ENCODE data around the gene CUL9. TPM values are rescaled to one million over a fixed set of nuclear protein-coding genes. Genes with fewer than 3 reads are reported as not detected.
A peak's percentile ranks its signal among the peaks of the same experiment; 100 is the strongest.

CUL9 gene
- total RNA-seq, 1 donor from 2014 or later = 29.0 TPM

- FAIRE-seq = no peak
- Histone ChIP-seq H3K27me3 (ENCODE audit: control insufficient read depth, insufficient read depth, low read length) (no peaks in the 10 kb centered on the region), H3K4me3 (ENCODE audit: low read depth, low read length) (peak overlapping the region; percentile 86), H3K36me3 (ENCODE audit: control insufficient read depth, insufficient read depth, low read length) (peaks cover 13% of the 10 kb centered on the region)
- DNase-seq (ENCODE audit: low read depth) = no peak
- no peak for TF ChIP-seq CTCF (IDR thresholded peaks at IDR 0.05; ENCODE audit: insufficient read depth, low read length, severe bottlenecking)
These were observed 10.3 kb upstream of the CUL9 start for GRCh38 chr6:43171707-43172103.

DNA sequence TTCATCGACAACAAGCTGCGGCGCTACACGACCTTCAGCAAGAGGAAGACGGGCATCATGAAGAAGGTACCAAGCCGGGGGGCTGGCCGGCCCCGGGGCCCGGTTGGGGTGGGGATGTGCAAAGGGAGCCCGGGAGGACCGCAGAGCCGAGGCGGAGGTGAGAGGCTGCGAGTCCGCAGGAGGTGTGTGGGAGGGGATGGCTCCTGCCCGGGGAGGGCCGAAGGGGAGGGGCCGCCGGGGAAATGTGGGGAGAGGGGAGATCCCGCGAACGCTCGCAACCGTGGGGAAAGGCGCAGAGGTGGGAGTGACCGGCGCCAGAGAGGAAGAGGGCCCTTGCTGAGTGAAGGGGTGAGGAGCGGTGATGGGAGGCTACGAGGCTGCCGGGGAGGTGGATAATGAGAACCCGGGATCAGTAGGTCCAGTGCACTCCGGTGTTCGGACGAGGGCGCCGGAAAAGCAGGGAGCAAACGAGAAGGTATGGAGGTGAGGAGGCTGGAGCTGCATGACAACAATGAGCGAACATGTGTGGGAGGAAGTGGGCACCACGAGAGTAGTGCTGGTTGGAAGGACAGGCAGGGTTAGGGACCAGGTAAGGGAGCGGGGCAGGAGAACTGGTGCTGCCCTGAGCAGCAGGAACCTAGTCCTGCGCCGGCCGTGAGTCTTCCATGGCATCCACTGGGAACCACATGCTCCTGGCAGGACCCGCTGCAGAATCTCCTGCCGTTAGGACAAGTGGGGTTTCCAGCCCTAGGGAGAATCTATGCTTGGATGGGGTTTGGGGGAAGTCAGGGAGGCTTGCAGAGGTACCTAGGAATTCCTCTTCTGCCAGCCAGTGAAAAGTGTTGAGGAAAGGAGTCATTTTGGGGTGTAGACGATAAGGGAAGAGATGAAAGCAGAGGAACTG, 9.6 kb upstream of the CUL9 start:
- peak overlapping the region; percentile 86 for H3K4me3 ChIP-seq (ENCODE audit: low read depth, low read length)
- no peak for TF ChIP-seq CTCF (IDR thresholded peaks at IDR 0.05; ENCODE audit: insufficient read depth, low read length, severe bottlenecking)
- H3K27me3 ChIP-seq (ENCODE audit: control insufficient read depth, insufficient read depth, low read length) = no peaks in the 10 kb centered on the region
- DNase-seq (ENCODE audit: low read depth) (peak; percentile 43), FAIRE-seq (no peak)
- H3K36me3 ChIP-seq (ENCODE audit: control insufficient read depth, insufficient read depth, low read length) = peaks cover 14% of the 10 kb centered on the region

DNA sequence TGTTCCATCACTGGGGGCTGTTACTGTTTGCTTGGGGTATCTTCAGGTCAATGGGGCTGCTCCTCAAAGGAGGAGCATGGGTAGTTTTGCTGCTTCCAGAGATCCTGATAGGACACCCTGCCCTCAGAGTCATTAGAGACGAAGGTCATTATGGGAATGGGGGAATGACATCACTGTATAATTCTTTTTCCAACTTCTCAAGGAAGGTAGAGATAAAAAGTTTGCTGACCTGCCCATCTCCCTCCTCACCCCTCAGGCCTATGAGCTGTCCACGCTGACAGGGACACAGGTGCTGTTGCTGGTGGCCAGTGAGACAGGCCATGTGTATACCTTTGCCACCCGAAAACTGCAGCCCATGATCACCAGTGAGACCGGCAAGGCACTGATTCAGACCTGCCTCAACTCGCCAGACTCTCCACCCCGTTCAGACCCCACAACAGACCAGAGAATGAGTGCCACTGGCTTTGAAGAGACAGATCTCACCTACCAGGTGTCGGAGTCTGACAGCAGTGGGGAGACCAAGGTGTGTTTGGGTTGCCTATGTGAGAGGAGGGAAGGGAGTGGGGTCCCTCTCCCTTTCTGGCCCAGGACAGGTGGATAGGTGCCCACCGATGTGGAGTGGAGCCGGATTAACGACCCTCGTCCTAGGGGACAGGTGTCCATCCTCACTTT, 8.3 kb upstream of the CUL9 start:
- no peaks in the 10 kb centered on the region for H3K27me3 ChIP-seq (ENCODE audit: control insufficient read depth, insufficient read depth, low read length)
- DNase-seq (ENCODE audit: low read depth) (peak; percentile 32), FAIRE-seq (no peak)
- no peak overlapping the region for H3K4me3 ChIP-seq (ENCODE audit: low read depth, low read length)
- H3K36me3 ChIP-seq (ENCODE audit: control insufficient read depth, insufficient read depth, low read length) = peaks cover 20% of the 10 kb centered on the region
- no peak for TF ChIP-seq CTCF (IDR thresholded peaks at IDR 0.05; ENCODE audit: insufficient read depth, low read length, severe bottlenecking)

GRCh38 chr6:43174263-43175112, 7.5 kb upstream of the CUL9 start:
- no peak for FAIRE-seq
- no peaks in the 10 kb centered on the region for H3K27me3 ChIP-seq (ENCODE audit: control insufficient read depth, insufficient read depth, low read length)
- peak overlapping the region; percentile 22 for H3K4me3 ChIP-seq (ENCODE audit: low read depth, low read length)
- DNase-seq (ENCODE audit: low read depth) = peak; percentile 99
- H3K36me3 ChIP-seq (ENCODE audit: control insufficient read depth, insufficient read depth, low read length) = peaks cover 27% of the 10 kb centered on the region
- peak; percentile 18 for TF ChIP-seq CTCF (IDR thresholded peaks at IDR 0.05; ENCODE audit: insufficient read depth, low read length, severe bottlenecking)

DNA sequence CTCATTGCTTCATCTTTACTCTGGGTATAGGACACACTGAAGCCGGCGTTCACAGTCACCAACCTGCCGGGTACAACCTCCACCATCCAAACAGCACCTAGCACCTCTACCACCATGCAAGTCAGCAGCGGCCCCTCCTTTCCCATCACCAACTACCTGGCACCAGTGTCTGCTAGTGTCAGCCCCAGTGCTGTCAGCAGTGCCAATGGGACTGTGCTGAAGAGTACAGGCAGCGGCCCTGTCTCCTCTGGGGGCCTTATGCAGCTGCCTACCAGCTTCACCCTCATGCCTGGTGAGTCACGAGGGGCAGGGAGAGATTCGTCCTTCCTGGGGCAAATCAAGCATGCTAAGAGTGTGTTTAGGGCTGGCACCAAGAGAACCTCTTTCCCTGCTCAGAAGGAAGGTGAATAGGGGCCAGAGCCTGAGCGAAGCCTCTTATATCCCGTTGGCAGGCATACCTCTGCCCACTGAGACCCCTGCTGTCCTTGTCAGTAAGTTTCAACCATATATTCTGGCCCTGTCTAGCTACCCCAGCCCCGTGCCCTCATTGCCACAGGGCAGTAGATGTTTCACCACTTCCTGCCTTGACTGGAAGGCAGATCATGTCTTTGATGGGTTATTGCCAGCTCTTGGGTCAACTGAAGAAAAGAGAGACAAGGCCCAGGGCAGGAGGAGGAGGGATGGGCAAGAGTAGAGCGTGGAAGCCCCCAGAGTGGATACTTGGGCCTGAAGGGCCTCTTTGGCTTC, 6.1 kb upstream of the CUL9 start:
- Histone ChIP-seq H3K4me3 (ENCODE audit: low read depth, low read length) (no peak overlapping the region), H3K27me3 (ENCODE audit: control insufficient read depth, insufficient read depth, low read length) (no peaks in the 10 kb centered on the region), H3K36me3 (ENCODE audit: control insufficient read depth, insufficient read depth, low read length) (peaks cover 27% of the 10 kb centered on the region)
- no peak for TF ChIP-seq CTCF (IDR thresholded peaks at IDR 0.05; ENCODE audit: insufficient read depth, low read length, severe bottlenecking)
- FAIRE-seq (no peak), DNase-seq (ENCODE audit: low read depth) (no peak)
